ENCODE measurements around the gene CGB1. TPM values are rescaled to one million over a fixed set of nuclear protein-coding genes. Genes with fewer than 3 reads are reported as not detected.
"Not testable (repeated sequence)": the region's sequence is repeated elsewhere in the genome, so short reads cannot be mapped to it uniquely, and the experiment has no call there.

Gene CGB1
- total and polyA plus RNA-seq, 2 donors from 2014 or later = not detected

DNA sequence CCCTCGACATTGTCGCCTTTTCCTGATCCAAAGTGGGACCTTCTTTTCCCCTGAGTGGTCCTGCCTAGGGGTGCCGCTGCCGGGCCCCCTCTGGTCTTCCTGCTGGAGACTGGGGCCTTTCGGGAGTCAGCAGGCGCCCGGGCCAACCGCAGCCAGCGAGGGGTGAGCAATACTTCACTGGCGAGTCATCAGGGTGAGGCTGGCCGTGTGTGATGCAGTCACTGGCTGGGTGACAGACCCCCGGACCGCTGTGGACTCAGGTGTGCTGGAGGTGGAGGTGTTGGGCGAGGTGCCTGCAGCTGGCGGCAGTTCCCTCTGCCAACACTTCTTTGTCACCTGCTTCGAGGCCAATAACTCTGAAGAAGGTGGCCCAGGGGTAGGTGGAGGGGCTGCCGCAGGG is 5.5 kb upstream of the CGB1 start:
- intact Hi-C loops (cut with DNase I) = no loop called here
- TF ChIP-seq, protein P1, sequence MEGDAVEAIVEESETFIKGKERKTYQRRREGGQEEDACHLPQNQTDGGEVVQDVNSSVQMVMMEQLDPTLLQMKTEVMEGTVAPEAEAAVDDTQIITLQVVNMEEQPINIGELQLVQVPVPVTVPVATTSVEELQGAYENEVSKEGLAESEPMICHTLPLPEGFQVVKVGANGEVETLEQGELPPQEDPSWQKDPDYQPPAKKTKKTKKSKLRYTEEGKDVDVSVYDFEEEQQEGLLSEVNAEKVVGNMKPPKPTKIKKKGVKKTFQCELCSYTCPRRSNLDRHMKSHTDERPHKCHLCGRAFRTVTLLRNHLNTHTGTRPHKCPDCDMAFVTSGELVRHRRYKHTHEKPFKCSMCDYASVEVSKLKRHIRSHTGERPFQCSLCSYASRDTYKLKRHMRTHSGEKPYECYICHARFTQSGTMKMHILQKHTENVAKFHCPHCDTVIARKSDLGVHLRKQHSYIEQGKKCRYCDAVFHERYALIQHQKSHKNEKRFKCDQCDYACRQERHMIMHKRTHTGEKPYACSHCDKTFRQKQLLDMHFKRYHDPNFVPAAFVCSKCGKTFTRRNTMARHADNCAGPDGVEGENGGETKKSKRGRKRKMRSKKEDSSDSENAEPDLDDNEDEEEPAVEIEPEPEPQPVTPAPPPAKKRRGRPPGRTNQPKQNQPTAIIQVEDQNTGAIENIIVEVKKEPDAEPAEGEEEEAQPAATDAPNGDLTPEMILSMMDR (IDR thresholded peaks at IDR 0.05; ENCODE audit: borderline replicate concordance, extremely low read depth, insufficient read depth) = no peak
- no peaks in the 10 kb centered on the region for H3K27me3 ChIP-seq (ENCODE audit: control insufficient read depth, insufficient read depth, low read length)
- H3K36me3 ChIP-seq (ENCODE audit: control insufficient read depth in 2 of 3, insufficient read depth in 3 of 3, low read length in 3 of 3) = no peaks in the 10 kb centered on the region
- no peak for DNase-seq
- no peak overlapping the region for H3K27ac ChIP-seq (ENCODE audit: low read depth in 2 of 2, low read length in 2 of 2)
- no peaks in the 10 kb centered on the region for H3K9me3 ChIP-seq (ENCODE audit: control insufficient read depth in 2 of 3, insufficient read depth in 1 of 3, low read length in 3 of 3)
- H3K9ac ChIP-seq (ENCODE audit: low read length in 3 of 3) = no peak overlapping the region
- H3K4me3 ChIP-seq (ENCODE audit: low read length in 3 of 3) = no peak overlapping the region
- H3K4me1 ChIP-seq (ENCODE audit: control insufficient read depth in 2 of 3, insufficient read depth in 2 of 3, low read depth in 1 of 3, low read length in 3 of 3) = no peaks in the 10 kb centered on the region
- no peak for FAIRE-seq

DNA sequence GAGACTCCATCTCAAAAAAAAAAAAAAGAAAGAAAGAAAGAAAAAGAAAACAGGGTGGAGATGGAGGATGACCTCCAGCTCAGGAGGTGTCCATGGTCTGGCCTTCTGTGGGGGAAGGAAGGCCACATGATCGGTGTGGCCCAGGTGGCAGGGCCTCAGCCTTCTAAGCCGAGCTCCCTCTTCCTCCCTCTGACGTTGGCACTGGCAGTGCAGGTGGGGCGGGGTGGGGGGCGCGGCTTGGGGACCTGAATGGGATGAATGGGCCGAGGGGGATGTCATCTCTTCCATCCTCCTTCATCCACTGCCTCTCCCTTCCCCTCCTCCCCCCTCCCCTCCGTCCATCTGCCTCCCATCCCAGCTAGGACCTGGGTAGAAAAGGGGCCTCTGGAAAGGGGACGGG is 3.0 kb upstream of the CGB1 start:
- H3K27ac ChIP-seq (ENCODE audit: low read depth in 2 of 2, low read length in 2 of 2); H3K36me3 ChIP-seq (ENCODE audit: control insufficient read depth in 2 of 3, insufficient read depth in 3 of 3, low read length in 3 of 3); H3K4me3 ChIP-seq (ENCODE audit: low read length in 3 of 3); DNase-seq; FAIRE-seq; H3K4me1 ChIP-seq (ENCODE audit: control insufficient read depth in 2 of 3, insufficient read depth in 2 of 3, low read depth in 1 of 3, low read length in 3 of 3); H3K27me3 ChIP-seq (ENCODE audit: control insufficient read depth, insufficient read depth, low read length); intact Hi-C loops (cut with DNase I); H3K9me3 ChIP-seq (ENCODE audit: control insufficient read depth in 2 of 3, insufficient read depth in 1 of 3, low read length in 3 of 3); H3K9ac ChIP-seq (ENCODE audit: low read length in 3 of 3): not testable (repeated sequence)

DNA sequence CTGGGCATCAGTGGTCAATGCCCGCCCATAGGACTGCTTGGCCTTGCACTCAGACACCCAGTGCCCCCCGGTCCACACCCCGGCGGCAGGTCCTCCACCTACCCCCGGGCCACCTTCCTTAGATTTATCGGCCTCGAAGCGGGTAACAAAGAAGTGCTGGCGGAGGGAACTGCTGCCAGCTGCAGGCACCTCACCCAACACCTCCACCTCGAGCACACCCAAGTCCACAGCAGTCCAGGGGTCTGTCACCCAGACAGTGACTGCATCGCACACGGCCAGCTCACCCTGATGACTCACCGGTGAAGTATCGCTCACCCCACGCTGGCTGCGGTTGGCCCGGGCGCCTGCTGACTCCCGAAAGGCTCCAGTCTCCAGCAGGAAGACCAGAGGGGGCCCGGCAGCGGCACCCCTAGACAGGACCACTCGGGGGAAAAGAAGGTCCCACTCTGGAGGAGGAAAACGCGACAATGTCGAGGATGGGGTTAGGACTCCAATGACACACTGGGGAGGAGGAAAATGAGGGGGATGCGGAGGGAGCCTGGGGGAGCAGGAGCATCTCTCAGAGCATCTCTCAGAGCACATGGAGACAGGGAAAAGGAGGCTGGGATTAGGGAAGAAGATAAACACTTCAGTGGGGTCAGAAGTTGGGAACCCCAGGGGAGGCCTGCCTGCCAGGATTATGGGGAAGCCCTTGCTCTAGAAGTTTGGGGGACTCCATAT is 2.0 kb upstream of the CGB1 start:
- not testable (repeated sequence) for DNase-seq

DNA sequence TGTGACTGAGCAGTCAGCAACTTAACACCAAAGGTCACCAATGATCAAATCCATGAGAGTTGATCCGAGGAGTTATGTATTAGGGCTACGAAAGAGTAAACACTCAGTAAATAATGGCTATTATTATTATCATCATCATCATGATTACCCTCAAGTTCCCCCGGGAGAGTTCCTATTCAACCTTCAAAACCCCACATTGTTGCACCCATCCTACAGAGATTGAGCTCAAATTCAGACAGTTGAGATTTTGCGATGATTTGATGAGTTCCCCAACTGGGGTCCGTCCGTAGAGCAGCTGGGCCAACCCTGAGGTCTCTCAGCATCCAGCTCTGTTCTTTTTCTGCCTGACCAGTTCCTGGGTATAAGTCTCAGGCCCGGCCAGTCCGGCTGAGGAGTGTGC is 1.4 kb upstream of the CGB1 start:
- DNase-seq; H3K27me3 ChIP-seq (ENCODE audit: control insufficient read depth, insufficient read depth, low read length); H3K4me1 ChIP-seq (ENCODE audit: control insufficient read depth in 2 of 3, insufficient read depth in 2 of 3, low read depth in 1 of 3, low read length in 3 of 3); H3K9me3 ChIP-seq (ENCODE audit: control insufficient read depth in 2 of 3, insufficient read depth in 1 of 3, low read length in 3 of 3); H3K36me3 ChIP-seq (ENCODE audit: control insufficient read depth in 2 of 3, insufficient read depth in 3 of 3, low read length in 3 of 3); FAIRE-seq; intact Hi-C loops (cut with DNase I); H3K9ac ChIP-seq (ENCODE audit: low read length in 3 of 3); H3K27ac ChIP-seq (ENCODE audit: low read depth in 2 of 2, low read length in 2 of 2); H3K4me3 ChIP-seq (ENCODE audit: low read length in 3 of 3): not testable (repeated sequence)

More for the DNA sequence above, 2.0 kb upstream of the CGB1 start:
- intact Hi-C loops (cut with DNase I); H3K27ac ChIP-seq (ENCODE audit: low read depth in 2 of 2, low read length in 2 of 2); H3K9me3 ChIP-seq (ENCODE audit: control insufficient read depth in 2 of 3, insufficient read depth in 1 of 3, low read length in 3 of 3); H3K4me3 ChIP-seq (ENCODE audit: low read length in 3 of 3); H3K36me3 ChIP-seq (ENCODE audit: control insufficient read depth in 2 of 3, insufficient read depth in 3 of 3, low read length in 3 of 3); H3K4me1 ChIP-seq (ENCODE audit: control insufficient read depth in 2 of 3, insufficient read depth in 2 of 3, low read depth in 1 of 3, low read length in 3 of 3); FAIRE-seq; H3K9ac ChIP-seq (ENCODE audit: low read length in 3 of 3); H3K27me3 ChIP-seq (ENCODE audit: control insufficient read depth, insufficient read depth, low read length): not testable (repeated sequence)

DNA sequence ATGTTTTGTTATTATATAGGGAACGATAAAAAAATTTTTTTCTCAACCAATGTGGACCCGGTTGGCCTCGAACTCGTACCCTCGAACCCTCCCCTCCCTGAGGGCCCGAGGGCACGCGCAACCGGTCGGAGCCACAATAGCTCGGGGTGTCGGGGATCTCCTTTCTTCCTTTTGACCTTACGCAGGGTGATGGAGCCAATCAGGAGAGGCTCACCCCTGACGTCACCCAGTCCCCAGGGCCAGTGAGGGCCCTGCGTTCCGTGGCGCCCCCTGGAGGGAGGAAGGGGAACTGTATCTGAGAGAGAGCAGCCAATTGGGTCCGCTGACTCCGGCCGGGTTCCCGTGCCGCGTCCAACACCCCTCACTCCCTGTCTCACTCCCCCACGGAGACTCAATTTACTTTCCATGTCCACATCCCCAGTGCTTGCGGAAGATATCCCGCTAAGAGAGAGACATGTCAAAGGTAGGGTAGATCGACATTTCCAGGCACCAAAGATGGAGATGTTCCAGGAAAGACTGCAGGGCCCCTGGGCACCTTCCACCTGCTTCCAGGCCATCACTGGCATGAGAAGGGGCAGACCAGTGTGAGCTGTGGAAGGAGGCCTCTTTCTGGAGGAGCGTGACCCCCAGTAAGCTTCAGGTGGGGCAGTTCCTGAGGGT is 4.9 kb downstream of the CGB1 start, which contains the start of gene CGB2:
Gene CGB2 (plus strand): TSS at position 249 of the 660 bp plus-strand sequence. CDS start 206 bp downstream, at position 455.
- H3K4me3 ChIP-seq (ENCODE audit: low read length in 3 of 3); FAIRE-seq; H3K27ac ChIP-seq (ENCODE audit: low read depth in 2 of 2, low read length in 2 of 2); H3K36me3 ChIP-seq (ENCODE audit: control insufficient read depth in 2 of 3, insufficient read depth in 3 of 3, low read length in 3 of 3); H3K9ac ChIP-seq (ENCODE audit: low read length in 3 of 3); H3K4me1 ChIP-seq (ENCODE audit: control insufficient read depth in 2 of 3, insufficient read depth in 2 of 3, low read depth in 1 of 3, low read length in 3 of 3); intact Hi-C loops (cut with DNase I); H3K27me3 ChIP-seq (ENCODE audit: control insufficient read depth, insufficient read depth, low read length); H3K9me3 ChIP-seq (ENCODE audit: control insufficient read depth in 2 of 3, insufficient read depth in 1 of 3, low read length in 3 of 3): not testable (repeated sequence)
- peak in 2 of 5 donors; percentile 30 to 40 for DNase-seq

DNA sequence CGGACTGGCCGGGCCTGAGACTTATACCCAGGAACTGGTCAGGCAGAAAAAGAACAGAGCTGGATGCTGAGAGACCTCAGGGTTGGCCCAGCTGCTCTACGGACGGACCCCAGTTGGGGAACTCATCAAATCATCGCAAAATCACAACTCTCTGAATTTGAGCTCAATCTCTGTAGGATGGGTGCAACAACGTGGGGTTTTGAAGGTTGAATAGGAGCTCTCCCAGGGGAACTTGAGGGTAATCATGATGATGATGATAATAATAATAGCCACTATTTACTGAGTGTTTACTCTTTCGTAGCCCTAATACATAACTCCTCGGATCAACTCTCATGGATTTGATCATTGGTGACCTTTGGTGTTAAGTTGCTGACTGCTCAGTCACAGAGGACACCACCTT is 6.4 kb downstream of the CGB1 start:
- H3K27ac ChIP-seq (ENCODE audit: low read depth in 2 of 2, low read length in 2 of 2); H3K27me3 ChIP-seq (ENCODE audit: control insufficient read depth, insufficient read depth, low read length); intact Hi-C loops (cut with DNase I); H3K4me3 ChIP-seq (ENCODE audit: low read length in 3 of 3); FAIRE-seq; H3K36me3 ChIP-seq (ENCODE audit: control insufficient read depth in 2 of 3, insufficient read depth in 3 of 3, low read length in 3 of 3); H3K4me1 ChIP-seq (ENCODE audit: control insufficient read depth in 2 of 3, insufficient read depth in 2 of 3, low read depth in 1 of 3, low read length in 3 of 3); DNase-seq; H3K9me3 ChIP-seq (ENCODE audit: control insufficient read depth in 2 of 3, insufficient read depth in 1 of 3, low read length in 3 of 3); H3K9ac ChIP-seq (ENCODE audit: low read length in 3 of 3): not testable (repeated sequence)

DNA sequence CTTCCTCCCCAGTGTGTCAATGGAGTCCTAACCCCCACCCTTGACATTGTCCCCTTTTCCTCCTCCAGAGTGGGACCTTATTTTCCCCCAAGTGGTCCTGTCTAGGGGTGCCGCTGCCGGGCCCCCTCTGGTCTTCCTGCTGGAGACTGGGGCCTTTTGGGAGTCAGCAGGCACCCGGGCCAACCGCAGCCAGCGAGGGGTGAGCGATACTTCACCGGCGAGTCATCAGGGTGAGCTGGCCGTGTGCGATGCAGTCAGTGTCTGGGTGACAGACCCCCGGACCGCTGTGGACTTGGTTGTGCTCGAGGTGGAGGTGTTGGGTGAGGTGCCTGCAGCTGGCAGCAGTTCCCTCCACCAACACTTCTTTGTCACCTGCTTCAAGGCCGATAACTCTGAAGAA is 6.9 kb downstream of the CGB1 start:
- H3K36me3 ChIP-seq (ENCODE audit: control insufficient read depth in 2 of 3, insufficient read depth in 3 of 3, low read length in 3 of 3); H3K4me1 ChIP-seq (ENCODE audit: control insufficient read depth in 2 of 3, insufficient read depth in 2 of 3, low read depth in 1 of 3, low read length in 3 of 3); H3K4me3 ChIP-seq (ENCODE audit: low read length in 3 of 3); FAIRE-seq; H3K27me3 ChIP-seq (ENCODE audit: control insufficient read depth, insufficient read depth, low read length); H3K9ac ChIP-seq (ENCODE audit: low read length in 3 of 3); H3K27ac ChIP-seq (ENCODE audit: low read depth in 2 of 2, low read length in 2 of 2); intact Hi-C loops (cut with DNase I); H3K9me3 ChIP-seq (ENCODE audit: control insufficient read depth in 2 of 3, insufficient read depth in 1 of 3, low read length in 3 of 3): not testable (repeated sequence)
- DNase-seq = peak in 1 of 5 donors; percentile 19

Measured in kidney (tissue), 14 donors.